K562 (cell line): ENCODE data around the gene PTGIS. TPM values are rescaled to one million over a fixed set of nuclear protein-coding genes. Genes with fewer than 3 reads are reported as not detected.
A peak's percentile ranks its signal among the peaks of the same experiment; 100 is the strongest.

Source experiments
- ARID2 ChIP-seq: fragments of 450-650 bp; IDR thresholded peaks from 2 replicates; pipeline ENCODE4 v1.6.1; 2017; ENCODE audit warnings: antibody characterized with exemption, mild to moderate bottlenecking
- CC2D1A ChIP-seq: fragments of 450-650 bp; IDR thresholded peaks from 2 replicates; pipeline ENCODE4 v1.6.1; 2017; ENCODE audit warnings: mild to moderate bottlenecking
- FIP1L1 ChIP-seq: fragments of 200-400 bp; formaldehyde crosslinking; IDR thresholded peaks from 2 replicates; pipeline ENCODE4 v1.6.1; 2018; ENCODE audit warnings: mild to moderate bottlenecking, low read depth, low read length; ENCODE audit not compliant: poor library complexity, severe bottlenecking
- HDAC1 ChIP-seq, 2 experiments: fragments of 450-650 bp; IDR thresholded peaks; 2 replicates each; pipeline ENCODE4 v1.6.1; 2016 to 2017; ENCODE audit warnings: inconsistent platforms in 1 of 2, mild to moderate bottlenecking in 1 of 2, moderate library complexity in 1 of 2
- HLTF ChIP-seq: fragments of 450-650 bp; IDR thresholded peaks from 2 replicates; pipeline ENCODE4 v1.6.1; 2016
- MED1 ChIP-seq: sonication (generic); formaldehyde crosslinking; IDR thresholded peaks from 2 replicates; pipeline ENCODE4 v1.8.1; 2023; ENCODE audit warnings: missing genetic modification reagents, borderline replicate concordance
- MEF2D ChIP-seq: conservative IDR thresholded peaks from 2 replicates; pipeline ENCODE4 v1.6.1; 2016; ENCODE audit warnings: low read depth, missing genetic modification characterization, missing compliant biosample characterization
- MNT ChIP-seq, 2 experiments: fragments of 450-650 bp; conservative IDR thresholded peaks; 2 replicates each; pipeline ENCODE4 v1.6.1; 2017; ENCODE audit warnings: mild to moderate bottlenecking in 2 of 2, moderate library complexity in 2 of 2
- PHF8 ChIP-seq: fragments of 200-600 bp; sonication (generic); IDR thresholded peaks from 2 replicates; pipeline ENCODE4 v1.6.1; 2012; ENCODE audit warnings: mixed run types, mild to moderate bottlenecking, inconsistent platforms, low read length, moderate library complexity, borderline replicate concordance
- RB1 ChIP-seq: fragments of 450-650 bp; IDR thresholded peaks from 2 replicates; pipeline ENCODE4 v1.6.1; 2017; ENCODE audit warnings: low read depth, mild to moderate bottlenecking
- RBM25 ChIP-seq: fragments of 200-400 bp; formaldehyde crosslinking; IDR thresholded peaks from 2 replicates; pipeline ENCODE4 v1.6.1; 2018; ENCODE audit warnings: low read length, low read depth, moderate library complexity; ENCODE audit not compliant: severe bottlenecking
- RCOR1 ChIP-seq, 2 experiments: IDR thresholded peaks; 2 replicates each; pipeline ENCODE4 v1.6.1; 2012; ENCODE audit warnings: low read depth in 2 of 2, low read length in 2 of 2, borderline replicate concordance in 1 of 2, improper control_type of control experiment in 1 of 2
- SMARCE1 ChIP-seq: fragments of 450-650 bp; IDR thresholded peaks from 2 replicates; pipeline ENCODE4 v1.7.1; 2016; ENCODE audit warnings: mild to moderate bottlenecking
- SNIP1 ChIP-seq: fragments of 450-650 bp; IDR thresholded peaks from 2 replicates; pipeline ENCODE4 v1.7.1; 2017; ENCODE audit warnings: low read depth, mild to moderate bottlenecking
- SOX6 ChIP-seq: fragments of 450-650 bp; IDR thresholded peaks from 2 replicates; pipeline ENCODE4 v1.6.1; 2014; ENCODE audit warnings: mild to moderate bottlenecking
- TFE3 ChIP-seq: fragments of 450-650 bp; formaldehyde crosslinking; IDR thresholded peaks from 2 replicates; pipeline ENCODE4 v1.4.0; 2020; ENCODE audit warnings: mild to moderate bottlenecking, mixed read lengths
- USF1 ChIP-seq: sonication (generic); formaldehyde crosslinking; IDR thresholded peaks from 2 replicates; pipeline ENCODE4 v1.9.0; 2022; ENCODE audit warnings: mild to moderate bottlenecking, missing genetic modification reagents
- ZBTB34 ChIP-seq: fragments of 250-450 bp; sonication (Bioruptor Pico); IDR thresholded peaks from 2 replicates; pipeline ENCODE4 v1.8.0; 2021; ENCODE audit warnings: mild to moderate bottlenecking, moderate library complexity
- ZNF408 ChIP-seq: fragments of 250-450 bp; sonication (Bioruptor Pico); IDR thresholded peaks from 2 replicates; pipeline ENCODE4 v1.4.0; 2020; ENCODE audit warnings: low read depth, mild to moderate bottlenecking, moderate library complexity
- polyA plus RNA-seq, 8 experiments: library from polyadenylated mRNA; depleted of rRNA in 4 of 8; stranded (reverse) in 5 of 8; unstranded in 3 of 8; fragments of >200 nt; fragmentation: Nextera tagmentation in 2 of 8; fragmentation: Illumina TruSeq in 1 of 8; extraction: Ambion mirVana in 2 of 8; extraction: Trizol in 1 of 8; gene quantifications; 2 replicates each; pipeline versions ENCODE4 v1.2.1 to v1.2.3, GENCODE V29; 2011 to 2014; ENCODE audit warnings: inconsistent platforms in 1 of 8, missing spikeins in 1 of 8
- total RNA-seq, 7 experiments: library from RNA; depleted of rRNA in 6 of 7; stranded (reverse); fragments of >200 nt in 6 of 7; fragmentation: Illumina TruSeq in 2 of 7; extraction: Trizol in 2 of 7; gene quantifications; 2 replicates each; pipeline versions ENCODE4 v1.2.1 to v1.2.3, GENCODE V29; 2011 to 2021; ENCODE audit warnings: low replicate concordance in 1 of 7

Gene PTGIS
- total and polyA plus RNA-seq, 9 of the 15 experiments (the other 6 are each of a cell fraction or from before 2014, with no cell fraction given) = not detected

- TF ChIP-seq SOX6 (no peak), SMARCE1 (0 out of 2 replicates have a peak, but pooled peaks have one; percentile 16), MEF2D (tag) (no peak), USF1 (CRISPR knock-in tag) (no peak), RCOR1 (IDR thresholded peaks at IDR 0.05; ENCODE audit: borderline replicate concordance in 1 of 2, low read depth in 2 of 2, low read length in 2 of 2) (peak in 1 of 2 experiments; percentile 72; a peak in 1 of 4 replicates), HDAC1 (IDR thresholded peaks at IDR 0.05) (0 out of 4 replicates have a peak, but pooled peaks of 1 of the 2 experiments have one; percentile 25), MED1 (no peak), MNT (conservative IDR thresholded peaks at IDR 0.05) (0 out of 4 replicates have a peak, but pooled peaks of 1 of the 2 experiments have one; percentile 13), RBM25 (peak; percentile 43), RB1 (peak; percentile 13; the same call in 1 of the 2 replicates), CC2D1A (peak; percentile 72), SNIP1 (no peak), ARID2 (peak; percentile 62; the same call in 1 of the 2 replicates), HLTF (peak; percentile 44; the same call in 1 of the 2 replicates), PHF8 (no peak), ZNF408 (CRISPR knock-in tag) (no peak), FIP1L1 (no peak), TFE3 (CRISPR knock-in tag) (no peak), ZBTB34 (CRISPR knock-in tag) (no peak)
Measured at GRCh38 chr20:49541733-49542513, 26.0 kb downstream of the PTGIS start (continued).
